Natural killer cell (primary cell): ENCODE results near the gene KSR1. TPM values are rescaled to one million over a fixed set of nuclear protein-coding genes. Genes with fewer than 3 reads are reported as not detected.
A peak's percentile ranks its signal among the peaks of the same experiment; 100 is the strongest.

ENCODE experiments used
- ATAC-seq, 3 donors: fragments of 150-1000 bp in 2 of 3; fragments of 200-7000 bp in 1 of 3; cut with Tn5 transposase; 1 replicate in 1 of 3; 2 replicates in 2 of 3; pipeline ENCODE4 v1.10.0; 2021; ENCODE audit warnings: mild to moderate bottlenecking in 2 of 3, moderate library complexity in 2 of 3
- DNase-seq, 2 donors: peaks; one replicate each; pipeline versions ENCODE4 v3.0.0 to v3.0.0-alpha.2; 2013 to 2021; ENCODE audit warnings: mixed read lengths in 1 of 2
- H3K27ac ChIP-seq: one replicate; pipeline ENCODE4 v1.5.1; 2013; ENCODE audit warnings: mild to moderate bottlenecking, low read length
- H3K27me3 ChIP-seq: one replicate; pipeline ENCODE4 v1.6.1; 2013; ENCODE audit warnings: low read length; ENCODE audit not compliant: control insufficient read depth, insufficient read depth
- H3K36me3 ChIP-seq: one replicate; pipeline ENCODE4 v1.6.1; 2013; ENCODE audit warnings: low read length; ENCODE audit not compliant: control insufficient read depth, insufficient read depth
- H3K4me1 ChIP-seq: one replicate; pipeline ENCODE4 v1.6.1; 2013; ENCODE audit warnings: low read length; ENCODE audit not compliant: control insufficient read depth, insufficient read depth
- H3K4me3 ChIP-seq: one replicate; pipeline ENCODE4 v1.5.1; 2013; ENCODE audit warnings: low read length
- H3K9me3 ChIP-seq: one replicate; pipeline ENCODE4 v1.6.1; 2013; ENCODE audit warnings: low read length; ENCODE audit not compliant: control insufficient read depth, insufficient read depth
- H3K27ac Mint-ChIP-seq, 2 donors: one replicate each; pipeline ENCODE4 v1.8.0; 2022; ENCODE audit warnings: mild to moderate bottlenecking in 2 of 2, mixed read lengths in 2 of 2, moderate library complexity in 1 of 2
- H3K27me3 Mint-ChIP-seq, 2 donors: one replicate each; pipeline ENCODE4 v1.8.0; 2022; ENCODE audit warnings: low read depth in 2 of 2, mixed read lengths in 2 of 2
- H3K36me3 Mint-ChIP-seq: one replicate; pipeline ENCODE4 v1.8.0; 2022; ENCODE audit warnings: mixed read lengths
- H3K4me1 Mint-ChIP-seq, 2 donors: one replicate each; pipeline ENCODE4 v1.8.0; 2022; ENCODE audit warnings: mixed read lengths in 2 of 2
- H3K4me3 Mint-ChIP-seq: one replicate; pipeline ENCODE4 v1.8.0; 2022; ENCODE audit warnings: mild to moderate bottlenecking, moderate library complexity, mixed read lengths
- H3K9me3 Mint-ChIP-seq, 2 donors: one replicate each; pipeline ENCODE4 v1.8.0; 2022; ENCODE audit warnings: mixed read lengths in 2 of 2
- WGBS: methylation state at CpG from one replicate; pipeline ENCODE4 v1.1.7; 2013; ENCODE audit warnings: missing lambda C conversion rate; ENCODE audit not compliant: insufficient coverage; 5-methylcytosine and 5-hydroxymethylcytosine counted together
- intact Hi-C: fragments of 100-400 bp; cut with micrococcal nuclease; formaldehyde crosslinking; loops from one replicate; pipeline ENCODE4 v1.14.2; 2022
- total RNA-seq, 4 donors: library from RNA; stranded (reverse); fragments of 120-200 nt in 1 of 4; gene quantifications; one replicate each; pipeline versions ENCODE4 v1.2.3 to v1.2.4, GENCODE V29; 2013 to 2022
- TF ChIP-seq, protein P1 (sequence below): fragments of 200-600 bp; IDR thresholded peaks from one replicate; pipeline ENCODE4 v1.8.0; 2022; ENCODE audit warnings: antibody characterized with exemption

Gene KSR1
- total RNA-seq, 3 donors from 2014 or later (not counting 1 experiment from before 2014, with no cell fraction given): 46.4 to 63.1 (median 59.2) TPM

DNA sequence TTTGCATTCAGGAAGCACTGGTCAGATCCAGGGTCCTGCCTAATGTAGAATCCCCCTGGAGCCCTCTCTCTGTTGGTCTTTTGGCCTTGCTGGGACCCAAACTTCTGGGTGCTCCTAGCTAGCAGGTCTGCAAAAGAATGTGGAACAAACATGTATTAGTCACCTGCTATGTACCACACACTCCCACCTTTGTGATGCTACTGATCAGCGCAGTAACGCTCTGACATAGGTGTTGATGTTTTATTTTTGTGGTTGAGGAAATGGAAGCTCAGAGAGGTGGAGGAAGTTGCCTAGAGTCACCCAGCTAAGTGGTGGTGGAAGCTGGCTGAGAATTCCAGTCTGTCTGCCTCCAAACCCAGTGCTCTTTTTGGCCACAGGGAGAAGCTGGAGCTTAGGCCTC, 139.0 kb downstream of the KSR1 start:
- no peak for DNase-seq
- intact Hi-C loops: no loop called here
- Mint-ChIP-seq H3K27ac (peak overlapping the region in 1 of 2 donors; percentile 51), H3K4me1 (peaks cover 0 to 4% of the 10 kb centered on the region in 2 donors), H3K4me3 (no peak overlapping the region), H3K9me3 (no peaks in the 10 kb centered on the region), H3K27me3 (no peaks in the 10 kb centered on the region), H3K36me3 (no peaks in the 10 kb centered on the region)
- Histone ChIP-seq H3K4me3 (no peak overlapping the region), H3K9me3 (no peaks in the 10 kb centered on the region), H3K27me3 (no peaks in the 10 kb centered on the region), H3K36me3 (peaks cover 11% of the 10 kb centered on the region), H3K4me1 (no peaks in the 10 kb centered on the region), H3K27ac (no peak overlapping the region)
- 85% methylated on average over 2 of the region's 2 CpGs for WGBS
- no peak for ATAC-seq
- TF ChIP-seq, protein P1, sequence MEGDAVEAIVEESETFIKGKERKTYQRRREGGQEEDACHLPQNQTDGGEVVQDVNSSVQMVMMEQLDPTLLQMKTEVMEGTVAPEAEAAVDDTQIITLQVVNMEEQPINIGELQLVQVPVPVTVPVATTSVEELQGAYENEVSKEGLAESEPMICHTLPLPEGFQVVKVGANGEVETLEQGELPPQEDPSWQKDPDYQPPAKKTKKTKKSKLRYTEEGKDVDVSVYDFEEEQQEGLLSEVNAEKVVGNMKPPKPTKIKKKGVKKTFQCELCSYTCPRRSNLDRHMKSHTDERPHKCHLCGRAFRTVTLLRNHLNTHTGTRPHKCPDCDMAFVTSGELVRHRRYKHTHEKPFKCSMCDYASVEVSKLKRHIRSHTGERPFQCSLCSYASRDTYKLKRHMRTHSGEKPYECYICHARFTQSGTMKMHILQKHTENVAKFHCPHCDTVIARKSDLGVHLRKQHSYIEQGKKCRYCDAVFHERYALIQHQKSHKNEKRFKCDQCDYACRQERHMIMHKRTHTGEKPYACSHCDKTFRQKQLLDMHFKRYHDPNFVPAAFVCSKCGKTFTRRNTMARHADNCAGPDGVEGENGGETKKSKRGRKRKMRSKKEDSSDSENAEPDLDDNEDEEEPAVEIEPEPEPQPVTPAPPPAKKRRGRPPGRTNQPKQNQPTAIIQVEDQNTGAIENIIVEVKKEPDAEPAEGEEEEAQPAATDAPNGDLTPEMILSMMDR: no peak

DNA sequence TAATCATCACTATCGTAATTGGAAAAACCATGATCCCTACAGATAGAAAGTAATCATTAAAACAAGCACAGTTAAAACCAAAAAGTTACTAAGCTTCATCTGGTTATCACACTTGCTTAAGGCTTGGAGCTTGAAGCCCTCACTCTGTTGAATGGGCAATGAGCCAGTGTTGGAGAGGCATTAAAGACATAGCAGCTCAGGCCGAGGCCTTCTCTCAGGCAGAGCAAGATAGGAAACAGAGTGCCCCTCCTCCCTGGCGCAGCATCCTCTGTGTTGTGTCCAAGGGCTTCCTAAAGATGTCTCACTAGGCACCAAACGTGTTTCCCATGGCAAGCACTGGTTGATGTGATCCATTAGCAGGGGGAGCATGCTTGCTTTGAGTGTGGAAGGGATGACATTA, 139.8 kb downstream of the KSR1 start:
- H3K27ac ChIP-seq: no peak overlapping the region
- Mint-ChIP-seq H3K36me3 (no peaks in the 10 kb centered on the region), H3K4me3 (no peak overlapping the region), H3K27me3 (no peaks in the 10 kb centered on the region), H3K27ac (peak overlapping the region in 1 of 2 donors; percentile 45), H3K4me1 (peaks cover 0 to 4% of the 10 kb centered on the region in 2 donors), H3K9me3 (no peaks in the 10 kb centered on the region)
- 92% methylated on average over 4 of the region's 4 CpGs for WGBS
- intact Hi-C loops: no loop called here
- ATAC-seq: no peak
- H3K4me3 ChIP-seq: no peak overlapping the region
- H3K9me3 ChIP-seq: no peaks in the 10 kb centered on the region
- TF ChIP-seq, protein P1: no peak
- no peaks in the 10 kb centered on the region for H3K4me1 ChIP-seq
- peaks cover 14% of the 10 kb centered on the region for H3K36me3 ChIP-seq
- no peak for DNase-seq
- H3K27me3 ChIP-seq: no peaks in the 10 kb centered on the region

DNA sequence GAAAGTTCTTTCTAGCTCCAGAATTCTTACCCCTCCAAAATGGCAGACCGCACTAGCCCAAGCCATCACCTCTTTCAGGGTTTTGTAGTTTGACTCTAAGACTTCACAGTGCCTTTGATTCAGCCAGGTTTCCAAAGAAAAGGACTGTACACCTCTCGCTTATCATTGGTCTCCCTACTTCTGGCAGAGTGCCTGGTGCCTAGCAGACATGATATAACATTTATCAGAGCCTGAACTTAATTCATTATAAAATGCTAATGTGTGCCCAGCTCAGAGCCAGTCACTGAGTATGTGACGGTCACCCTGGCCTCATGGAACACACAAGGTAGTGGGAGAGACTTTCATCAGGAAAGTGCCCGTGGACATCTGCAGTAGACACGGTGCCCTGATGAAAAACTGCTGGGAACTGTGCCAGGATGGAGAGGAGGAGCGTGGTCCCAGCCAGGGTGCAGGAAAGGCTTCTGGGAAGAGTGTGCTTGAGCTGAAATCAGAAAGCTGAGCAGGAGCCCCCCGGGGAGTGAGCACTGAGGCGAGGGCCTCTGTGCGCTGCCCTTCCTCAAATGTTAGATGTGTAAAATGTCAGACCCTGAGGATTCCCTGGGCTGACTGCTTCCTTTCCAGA, 140.4 kb downstream of the KSR1 start:
- DNase-seq (no peak), ATAC-seq (no peak)
- H3K27me3 Mint-ChIP-seq: no peaks in the 10 kb centered on the region
- Histone ChIP-seq H3K4me3 (no peak overlapping the region), H3K4me1 (no peaks in the 10 kb centered on the region), H3K27me3 (no peaks in the 10 kb centered on the region), H3K27ac (no peak overlapping the region), H3K36me3 (peaks cover 14% of the 10 kb centered on the region), H3K9me3 (no peaks in the 10 kb centered on the region)
- no peaks in the 10 kb centered on the region for H3K9me3 Mint-ChIP-seq
- H3K27ac Mint-ChIP-seq: peak overlapping the region in 1 of 2 donors; percentile 45
- no peaks in the 10 kb centered on the region for H3K36me3 Mint-ChIP-seq
- 94% methylated on average over 9 of the region's 9 CpGs for WGBS
- peaks cover 0 to 8% of the 10 kb centered on the region in 2 donors for H3K4me1 Mint-ChIP-seq
- intact Hi-C loops: no loop called here
- no peak overlapping the region for H3K4me3 Mint-ChIP-seq
- TF ChIP-seq, protein P1: no peak

DNA sequence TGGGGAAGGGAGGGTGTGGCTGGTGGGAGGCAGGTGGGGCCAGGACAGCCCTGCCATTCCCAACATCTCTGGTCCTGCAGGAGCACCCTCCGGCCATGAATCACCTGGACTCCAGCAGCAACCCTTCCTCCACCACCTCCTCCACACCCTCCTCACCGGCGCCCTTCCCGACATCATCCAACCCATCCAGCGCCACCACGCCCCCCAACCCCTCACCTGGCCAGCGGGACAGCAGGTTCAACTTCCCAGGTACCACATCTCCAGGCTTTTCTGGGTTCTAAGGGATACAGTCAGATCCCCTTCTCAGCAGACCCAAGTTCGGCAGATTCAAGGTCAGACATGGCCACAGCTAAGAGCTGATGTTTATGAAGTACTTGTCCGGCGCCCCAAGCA, 140.9 kb downstream of the KSR1 start:
- intact Hi-C loops: no loop called here
- no peak overlapping the region for H3K27ac Mint-ChIP-seq
- H3K27me3 ChIP-seq: no peaks in the 10 kb centered on the region
- H3K4me1 ChIP-seq: no peaks in the 10 kb centered on the region
- no peaks in the 10 kb centered on the region for H3K9me3 Mint-ChIP-seq
- H3K4me1 Mint-ChIP-seq: peaks cover 0 to 9% of the 10 kb centered on the region in 2 donors
- no peak overlapping the region for H3K4me3 Mint-ChIP-seq
- TF ChIP-seq, protein P1: no peak
- no peaks in the 10 kb centered on the region for H3K9me3 ChIP-seq
- peaks cover 16% of the 10 kb centered on the region for H3K36me3 ChIP-seq
- 86% methylated on average over 10 of the region's 10 CpGs for WGBS
- H3K27me3 Mint-ChIP-seq: no peaks in the 10 kb centered on the region
- H3K4me3 ChIP-seq: no peak overlapping the region
- no peak for ATAC-seq
- H3K27ac ChIP-seq: no peak overlapping the region
- H3K36me3 Mint-ChIP-seq: no peaks in the 10 kb centered on the region
- DNase-seq: no peak
